HFF-Myc (cell line): Measurements from ENCODE around the gene SIRT3.

Experiments used
- DNase-seq: peaks from one replicate; pipeline ENCODE4 v3.0.0-alpha.2; 2011; ENCODE audit warnings: low read depth; ENCODE audit errors: extremely low read depth
- H3K4me3 ChIP-seq: replicated peaks from 2 replicates; pipeline ENCODE4 v1.5.1; 2011; ENCODE audit warnings: low read depth, mild to moderate bottlenecking, control low read depth, low read length
- CTCF ChIP-seq: IDR thresholded peaks from 2 replicates; pipeline ENCODE4 v1.5.1; 2012; ENCODE audit warnings: mild to moderate bottlenecking, low read depth, low read length, control low read depth; ENCODE audit errors: missing control alignments

SIRT3 gene

GRCh38 chr11:257766-258493, 21.8 kb upstream of the SIRT3 start:
- no peak for TF ChIP-seq CTCF
- no peak for DNase-seq
- no peak overlapping the region for H3K4me3 ChIP-seq

GRCh38 chr11:256952-257737, 21.0 kb upstream of the SIRT3 start:
- no peak overlapping the region for H3K4me3 ChIP-seq
- TF ChIP-seq CTCF = no peak
- DNase-seq = no peak

DNA sequence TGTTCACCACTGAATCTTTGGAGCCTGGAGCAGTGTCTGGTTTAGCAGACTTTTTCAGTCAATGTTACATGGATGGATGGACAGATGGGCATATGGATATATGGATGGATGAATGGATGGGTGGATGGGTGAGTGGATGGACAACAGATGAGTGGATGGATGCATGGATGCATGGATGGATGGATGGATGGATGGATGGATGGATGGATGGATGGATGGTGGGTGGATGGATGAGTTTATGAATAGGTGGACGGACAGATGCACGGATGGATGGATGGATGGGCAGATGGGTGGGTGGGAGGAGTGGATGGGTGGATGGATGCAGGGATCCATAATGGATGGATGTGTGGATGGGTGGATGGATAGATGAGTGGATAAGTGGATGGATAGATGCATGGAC, 19.7 kb upstream of the SIRT3 start:
- DNase-seq = no peak

DNA sequence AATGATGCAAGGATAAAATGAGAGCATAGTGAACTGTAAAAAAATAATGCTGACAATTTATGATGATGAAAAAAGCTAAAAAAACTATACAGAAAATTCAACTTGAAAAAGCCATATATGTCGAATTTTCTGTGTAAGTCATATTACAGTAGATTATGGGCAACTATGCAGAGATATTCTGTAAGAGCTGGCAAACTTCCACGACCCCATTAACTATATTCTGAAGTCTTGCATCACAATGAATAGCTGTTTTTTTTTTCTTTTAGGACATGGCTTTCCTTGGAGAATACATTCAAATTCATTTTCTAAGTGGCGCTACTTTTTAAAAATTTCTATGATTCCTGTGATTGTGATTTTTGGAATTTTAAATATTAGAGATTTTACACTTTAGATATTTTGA, 19.0 kb upstream of the SIRT3 start:
- TF ChIP-seq CTCF = no peak
- H3K4me3 ChIP-seq = no peak overlapping the region
- no peak for DNase-seq

More for the DNA sequence above, 19.7 kb upstream of the SIRT3 start:
- TF ChIP-seq CTCF = no peak
- no peak overlapping the region for H3K4me3 ChIP-seq

- no peak overlapping the region for H3K4me3 ChIP-seq
- no peak for TF ChIP-seq CTCF
Measured at GRCh38 chr11:253886-254270, 17.7 kb upstream of the SIRT3 start.

DNA sequence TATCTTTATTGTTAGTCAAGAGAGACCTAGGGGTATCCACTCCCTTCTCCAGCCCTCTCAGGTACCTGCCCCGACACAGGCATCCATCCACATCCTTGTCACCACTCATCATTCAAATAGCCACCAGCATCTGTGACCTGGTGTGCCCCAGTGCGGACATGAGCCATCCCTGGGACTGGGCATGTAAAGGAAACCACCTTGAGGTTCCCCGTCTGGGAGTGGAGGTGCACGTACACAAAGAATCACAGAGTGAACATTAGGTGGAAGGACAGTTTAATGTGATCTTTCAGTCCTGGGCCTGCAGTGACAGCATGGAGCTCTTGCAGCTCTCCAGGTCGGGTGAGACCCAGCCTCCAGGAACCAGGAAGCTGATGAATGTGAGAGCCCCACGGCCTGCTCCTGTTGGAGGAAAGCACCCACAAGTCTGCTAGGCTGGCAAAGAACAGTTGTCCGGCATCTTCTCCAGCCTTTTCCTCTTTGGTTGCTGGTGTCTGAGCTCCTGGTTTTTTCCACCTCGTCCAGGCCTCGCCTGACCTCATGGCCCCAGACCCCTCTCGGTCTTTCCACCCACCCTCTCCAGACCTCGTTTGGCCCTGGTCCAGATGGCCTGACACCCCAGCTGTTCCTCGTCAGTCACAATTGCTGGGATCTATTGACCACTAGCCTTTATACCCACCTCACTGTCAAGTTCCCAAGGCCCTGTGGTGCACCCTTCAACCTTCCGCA, 17.2 kb upstream of the SIRT3 start:
- no peak for DNase-seq
- no peak for TF ChIP-seq CTCF
- H3K4me3 ChIP-seq = no peak overlapping the region

More at GRCh38 chr11:253886-254270, 17.7 kb upstream of the SIRT3 start:
- no peak for DNase-seq
